GM21717 (cell line): ENCODE measurements around the gene EPOP.

Experiments used
- ATAC-seq: cut with Tn5 transposase; IDR thresholded peaks from one replicate; pipeline ENCODE4 v1.9.1; 2021; ENCODE audit warnings: mild to moderate bottlenecking, moderate library complexity; ENCODE audit not compliant: unreplicated experiment

The EPOP gene

DNA sequence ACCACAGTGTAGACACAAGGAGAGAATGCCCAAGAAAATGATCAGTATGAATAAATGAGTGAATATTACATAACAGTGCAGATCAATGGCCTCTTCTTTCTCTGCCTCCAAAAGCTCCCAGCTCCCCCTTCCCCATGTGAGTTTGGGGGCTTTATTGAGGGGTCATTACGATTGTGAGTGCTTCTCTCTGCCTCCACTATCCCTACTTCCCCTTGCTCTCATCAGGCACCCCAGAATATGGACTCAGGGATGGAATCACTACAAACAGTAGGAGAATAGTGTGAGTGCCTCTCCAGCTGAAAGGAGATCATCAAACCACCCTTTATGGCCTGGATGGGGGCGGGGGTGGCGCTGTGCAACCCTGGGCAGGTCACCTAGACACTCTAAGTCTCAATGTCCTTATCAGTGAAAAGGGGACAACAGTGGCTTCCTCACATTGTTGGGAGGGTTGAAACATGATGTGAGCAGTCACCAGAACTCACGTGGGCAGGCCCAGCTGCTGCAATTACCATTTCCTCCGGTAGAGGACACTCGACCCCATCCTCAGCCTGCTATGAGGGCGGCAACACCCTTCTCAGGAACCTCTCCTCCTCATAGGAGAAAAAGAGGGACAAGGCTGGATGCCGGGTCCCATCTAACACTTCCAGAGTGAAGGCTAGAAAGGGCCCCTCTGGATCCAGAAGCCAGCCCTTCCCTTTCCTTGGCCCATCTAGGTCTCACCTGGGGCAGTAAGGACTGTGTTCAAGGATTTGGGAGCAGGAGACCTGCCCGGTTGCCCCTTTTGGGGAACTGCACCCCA is 2.1 kb upstream of the EPOP start:
- ATAC-seq = no peak

DNA sequence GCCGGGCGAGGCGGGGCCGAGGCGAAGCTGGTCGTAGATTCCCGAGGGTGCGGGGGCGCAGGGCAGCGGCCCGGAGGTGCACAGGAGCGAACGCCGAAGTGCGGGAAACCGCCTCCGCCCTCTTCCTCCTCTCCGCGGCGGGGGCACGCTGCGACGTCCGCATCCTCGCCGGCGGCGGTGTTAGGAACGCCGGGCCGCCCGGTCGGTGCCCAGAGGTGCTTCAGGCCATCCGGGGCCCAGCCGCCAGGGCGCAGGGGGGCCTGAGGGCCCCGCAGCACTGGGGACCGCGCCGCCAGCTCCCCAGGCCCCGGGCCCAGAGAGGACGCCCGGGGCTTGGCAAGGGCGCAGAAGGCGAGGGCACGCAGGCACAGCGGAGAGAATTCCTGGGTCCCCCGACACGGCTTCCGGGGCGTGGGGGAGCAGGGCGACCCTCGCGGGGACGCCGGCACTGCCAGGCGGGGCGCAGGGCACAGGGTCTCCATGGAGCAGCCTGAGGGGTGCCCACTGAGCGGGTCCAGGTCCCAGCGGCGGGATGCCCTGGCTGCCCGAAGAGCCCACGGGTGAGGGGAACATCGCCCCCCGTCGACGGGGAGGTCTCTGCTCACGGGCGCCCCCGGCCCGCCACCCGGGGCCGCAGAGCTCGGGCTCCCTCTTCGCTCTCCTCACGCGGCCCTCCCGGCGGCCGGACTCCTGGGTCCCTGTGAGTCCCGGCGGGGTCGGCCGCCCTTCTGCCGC is 576 bp downstream of the EPOP start:
- peak; percentile 16 for ATAC-seq

DNA sequence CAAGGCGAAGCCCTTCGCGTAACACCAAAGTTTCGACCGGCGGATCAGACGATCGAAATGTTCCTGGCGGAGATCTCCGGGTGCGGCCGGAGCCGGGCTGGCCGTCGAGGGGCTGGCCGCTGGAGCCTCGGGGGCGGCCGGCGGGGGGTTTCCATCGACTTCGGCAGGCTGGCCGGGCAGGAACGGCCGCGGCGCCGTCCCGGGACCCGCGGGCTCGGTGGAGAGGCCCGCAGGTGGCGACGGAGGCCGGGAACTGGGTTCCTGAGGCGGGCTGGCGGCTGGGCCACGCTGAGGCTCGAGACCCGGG is 1.1 kb downstream of the EPOP start:
- no peak for ATAC-seq

DNA sequence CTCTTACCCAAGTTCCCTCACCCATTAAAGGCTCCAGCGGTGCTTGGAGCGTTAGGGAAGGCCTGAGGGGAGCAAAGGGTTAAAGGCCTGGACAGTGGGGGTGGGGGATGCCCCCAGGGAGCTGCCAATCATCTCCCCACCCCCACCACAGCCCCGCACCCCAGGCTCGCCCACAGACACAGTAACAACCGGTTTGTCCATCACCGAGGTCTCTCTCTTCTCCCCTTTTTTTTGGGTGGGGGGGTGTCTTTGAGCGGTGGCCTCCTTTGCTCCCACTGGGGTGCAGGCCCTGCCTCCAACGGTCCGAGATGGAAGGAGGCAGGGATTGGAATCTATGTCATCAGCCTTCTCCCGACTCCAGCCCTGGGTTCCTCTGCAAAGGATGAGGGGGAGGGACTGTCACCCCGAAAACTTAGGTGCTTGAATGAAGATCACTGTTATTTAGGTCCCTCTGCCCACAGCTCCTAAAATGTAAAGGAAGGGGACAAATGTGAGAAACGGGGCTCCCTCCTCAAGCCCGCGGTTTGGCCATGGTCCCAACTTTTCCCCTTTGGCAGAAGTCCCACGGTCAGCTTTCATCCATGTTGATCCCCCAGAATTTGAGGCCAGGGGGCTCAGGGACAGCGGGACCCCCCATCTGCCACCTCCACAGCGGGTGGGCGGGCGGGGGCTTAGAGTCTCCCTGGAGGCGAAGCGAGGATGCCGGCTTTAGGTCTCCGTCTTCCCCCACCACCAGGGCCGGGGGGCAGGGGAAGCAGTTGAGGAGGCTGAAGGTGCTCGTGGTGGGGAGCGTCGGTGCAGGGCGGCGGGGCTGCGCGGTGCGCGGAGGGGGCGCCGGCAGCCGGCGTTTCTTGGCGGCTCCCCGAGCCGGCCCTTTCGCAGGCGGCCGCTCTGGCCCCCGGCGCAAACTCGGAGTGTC is 1.7 kb downstream of the EPOP start:
- ATAC-seq = no peak

DNA sequence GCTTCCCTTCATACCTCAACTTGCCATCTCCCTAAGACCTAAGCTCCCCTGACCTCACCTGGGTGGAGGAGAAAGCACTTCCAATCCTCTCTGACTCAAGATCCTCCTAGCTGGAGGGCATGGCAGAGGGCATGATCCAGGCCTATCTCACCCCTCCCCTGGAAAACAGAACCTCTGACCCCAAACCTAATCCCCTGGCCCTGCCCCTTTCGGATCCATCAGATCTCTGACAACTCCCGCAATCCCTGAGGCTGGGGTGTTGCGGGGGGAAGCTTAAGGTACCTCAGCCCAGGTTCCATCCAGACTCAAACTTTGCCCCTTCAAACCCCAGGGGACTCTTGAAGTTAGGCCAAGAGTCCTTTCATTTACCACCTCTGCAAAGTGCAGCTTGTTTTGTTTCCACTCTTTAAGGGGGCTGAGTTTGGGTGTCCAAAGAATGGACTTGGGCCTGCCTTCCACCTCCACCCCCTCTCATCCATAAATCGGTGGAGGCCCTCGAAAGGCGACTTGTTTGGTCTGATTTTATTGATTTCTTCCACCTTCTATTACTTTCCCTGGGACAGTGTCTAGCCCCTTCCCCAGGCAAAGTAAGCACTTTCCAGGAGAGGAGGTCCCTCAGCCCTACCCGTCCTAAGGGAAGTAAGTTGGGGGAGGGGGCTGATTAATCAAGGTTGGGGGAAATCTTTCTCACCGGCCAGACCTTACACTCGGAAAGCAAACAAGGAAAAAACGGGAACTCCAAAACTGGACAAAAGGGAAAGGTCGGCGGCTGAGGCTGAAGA is 2.6 kb downstream of the EPOP start:
- ATAC-seq = no peak

DNA sequence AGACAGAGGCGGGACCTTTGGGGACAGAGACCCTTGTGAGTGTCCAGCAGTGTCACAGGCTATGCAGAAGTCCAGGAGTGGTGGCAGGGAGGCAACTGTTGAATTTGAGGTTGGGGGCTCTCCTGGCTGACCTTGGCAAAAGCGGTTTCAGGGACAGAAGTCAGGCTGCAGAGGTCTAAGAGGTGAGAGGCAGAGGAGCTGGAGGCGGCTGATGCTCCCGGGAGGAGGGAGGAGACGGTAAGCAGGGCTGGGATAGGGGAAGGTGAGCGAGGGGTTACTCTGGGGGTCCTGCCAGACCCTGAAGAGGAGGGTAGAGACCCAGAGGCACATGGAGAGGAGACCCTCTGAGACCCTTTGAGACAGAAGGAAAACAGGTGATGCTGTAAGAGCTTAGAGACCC is 5.2 kb downstream of the EPOP start:
- ATAC-seq = no peak

DNA sequence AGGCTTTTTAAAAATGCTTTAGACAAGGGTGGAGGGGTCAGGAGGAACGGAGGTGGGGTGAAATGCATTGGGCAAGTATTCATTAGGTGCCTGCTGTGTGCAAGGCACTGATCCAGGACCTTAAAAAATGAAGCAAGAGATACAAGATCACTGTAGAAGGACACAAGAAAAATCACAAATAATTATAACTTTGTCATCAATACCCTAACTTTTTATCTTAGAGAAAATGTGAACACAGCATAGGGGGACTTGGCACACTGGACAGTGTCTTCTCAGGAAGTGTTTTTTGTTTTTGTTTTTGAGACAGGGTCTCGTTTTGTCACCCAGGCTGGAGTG is 7.0 kb downstream of the EPOP start:
- no peak for ATAC-seq

DNA sequence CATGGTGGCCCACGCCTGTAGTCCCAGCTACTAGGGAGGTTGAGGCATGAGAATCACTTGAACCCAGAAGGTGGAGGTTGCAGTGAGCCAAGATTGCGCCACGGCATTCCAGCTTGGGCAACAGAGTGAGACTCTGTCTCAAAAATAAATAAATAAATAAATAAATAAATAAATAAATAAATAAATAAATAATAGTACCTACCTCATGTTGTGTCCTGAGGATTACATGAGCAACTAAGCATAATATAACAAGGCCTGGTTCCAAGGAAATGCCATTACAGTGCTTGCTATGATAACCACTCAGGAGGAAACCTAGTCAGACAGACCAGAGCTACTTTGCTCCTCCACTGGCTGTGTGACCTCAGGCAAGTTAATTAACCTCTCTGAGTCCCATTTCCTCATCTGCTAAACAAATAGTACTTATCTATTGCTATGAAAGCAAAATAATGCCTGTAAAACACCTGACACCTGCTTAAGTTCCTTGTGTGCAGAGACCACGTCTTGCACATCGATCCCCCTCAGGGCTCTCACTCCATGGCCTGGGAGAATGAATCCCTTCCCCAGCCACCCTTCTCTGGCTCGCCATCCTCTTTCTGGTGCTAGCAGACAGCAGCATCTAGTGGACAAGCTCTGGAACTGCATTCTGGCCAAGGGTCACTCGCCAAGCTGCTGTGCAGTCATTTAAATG is 7.5 kb downstream of the EPOP start:
- no peak for ATAC-seq

DNA sequence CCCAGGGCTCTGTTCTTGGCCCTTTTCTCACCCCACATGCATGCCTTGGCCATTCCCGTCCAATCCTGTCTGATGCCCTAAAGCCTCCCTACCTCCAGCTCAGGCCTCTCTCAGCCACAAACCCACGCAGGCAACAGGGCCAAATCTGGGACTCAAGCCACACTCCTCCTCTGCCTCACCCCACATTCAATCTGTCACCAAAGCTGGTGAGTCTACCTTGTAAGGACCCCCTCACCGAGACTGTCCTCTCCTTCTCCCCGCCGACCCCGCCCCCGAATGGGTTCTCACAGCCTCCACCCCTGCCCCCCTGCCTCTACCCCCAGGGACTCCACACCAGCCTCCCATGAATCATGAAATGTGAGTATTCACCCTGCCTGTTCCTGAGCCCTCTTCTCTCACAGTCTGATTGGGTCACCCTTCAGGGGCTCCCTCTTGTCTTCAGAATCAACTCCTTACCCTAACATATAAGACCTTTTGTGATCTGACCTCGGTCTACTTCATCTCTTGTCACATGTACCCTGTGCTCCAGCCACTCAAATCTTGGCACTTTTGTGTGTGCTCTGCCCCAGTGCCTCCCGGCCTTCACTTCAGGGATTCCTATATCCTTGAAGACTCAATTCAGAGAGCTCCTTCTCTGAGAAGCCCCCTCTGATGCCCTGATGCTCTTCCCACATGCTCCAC is 10.7 kb downstream of the EPOP start:
- no peak for ATAC-seq

DNA sequence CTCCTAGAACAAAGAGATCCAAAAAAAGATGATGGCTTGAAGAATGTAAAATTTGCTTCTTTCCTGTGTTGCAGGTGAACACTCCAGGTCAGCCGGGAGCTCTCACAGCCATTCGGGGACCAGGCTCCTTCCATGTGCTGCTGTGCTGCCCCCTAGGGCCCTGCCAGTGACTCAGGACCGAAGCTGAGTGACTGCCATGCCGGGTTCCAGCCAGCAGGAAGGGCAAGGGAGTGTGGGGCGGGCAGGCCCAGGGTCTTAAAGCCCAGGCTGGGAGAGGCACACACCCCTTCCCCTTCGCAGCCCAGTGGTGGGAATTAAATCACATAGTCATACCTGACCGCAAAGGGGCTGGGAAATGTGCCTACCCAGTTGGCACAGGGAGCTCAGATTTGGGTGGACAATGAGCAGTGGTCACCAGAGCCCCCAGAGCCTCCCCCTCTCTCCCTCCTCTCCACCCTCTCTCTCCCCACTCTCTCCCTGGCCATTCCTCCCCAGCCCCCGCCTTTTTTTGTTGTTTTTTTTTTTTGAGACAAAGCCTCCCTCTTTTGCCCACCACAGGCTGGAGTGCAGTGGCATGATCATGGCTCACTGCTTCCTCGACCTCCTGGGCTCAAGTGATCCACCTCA is 11.5 kb downstream of the EPOP start:
- ATAC-seq = no peak

DNA sequence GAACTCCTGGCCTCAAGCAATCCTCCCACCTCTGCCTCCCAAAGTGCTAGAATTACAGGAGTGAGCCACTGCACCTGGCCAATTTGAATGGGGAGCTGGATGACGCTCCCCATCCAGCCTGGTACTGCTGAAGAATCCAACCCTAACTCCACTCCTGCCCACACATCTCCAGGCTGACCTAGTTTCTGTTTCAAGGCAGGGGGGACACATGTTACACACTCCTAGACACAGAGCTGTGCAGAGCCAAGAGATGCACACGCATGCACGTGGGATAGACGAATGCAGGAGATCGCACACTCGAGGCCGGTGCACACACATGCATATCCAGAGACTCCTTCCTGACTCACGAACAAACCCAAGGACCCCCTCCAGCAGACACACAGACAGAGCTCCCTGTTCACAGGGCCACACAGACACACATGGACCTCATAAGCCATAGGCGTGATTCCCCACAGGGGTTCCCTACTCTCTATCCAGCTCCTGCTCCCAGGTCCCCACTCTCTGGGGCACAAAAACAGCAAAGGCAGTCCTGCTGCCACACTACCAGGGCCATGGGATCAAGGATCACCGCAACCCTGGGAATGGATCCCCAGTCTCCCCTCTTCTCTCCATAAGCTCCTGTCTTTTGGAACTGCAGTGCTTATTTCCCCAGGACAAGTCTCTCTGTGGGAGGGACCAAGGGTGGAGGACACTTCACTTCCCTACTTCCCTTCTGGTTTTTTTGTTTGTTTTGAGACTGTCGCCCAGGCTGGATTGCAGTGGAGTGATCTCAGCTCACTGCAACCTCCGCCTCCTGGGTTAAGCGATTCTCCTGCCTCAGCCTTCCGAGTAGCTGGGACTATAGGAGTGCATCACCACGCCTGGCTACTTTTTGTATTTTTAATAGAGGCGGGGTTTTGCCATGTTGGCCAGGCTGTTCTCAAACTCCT is 14.4 kb downstream of the EPOP start:
- no peak for ATAC-seq

DNA sequence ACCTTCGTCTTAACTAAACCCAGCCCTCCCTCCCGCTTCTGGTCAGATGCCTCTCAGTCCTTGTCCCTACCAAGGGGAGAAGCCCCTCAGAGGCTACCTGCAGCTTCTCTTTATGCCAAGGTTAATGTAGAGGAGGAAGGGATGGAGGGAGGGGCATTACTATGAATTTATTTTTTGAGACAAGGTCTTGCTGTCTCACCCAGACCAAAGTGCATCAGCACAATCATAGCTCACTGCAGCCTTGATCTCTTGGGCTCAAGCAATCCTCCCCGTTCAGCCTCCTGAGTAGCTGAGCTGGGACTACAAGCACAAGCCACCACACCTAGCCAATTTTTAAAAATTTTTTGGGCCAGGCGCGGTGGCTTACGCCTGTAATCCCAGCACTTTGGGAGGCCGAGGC is 15.3 kb downstream of the EPOP start:
- ATAC-seq = no peak

DNA sequence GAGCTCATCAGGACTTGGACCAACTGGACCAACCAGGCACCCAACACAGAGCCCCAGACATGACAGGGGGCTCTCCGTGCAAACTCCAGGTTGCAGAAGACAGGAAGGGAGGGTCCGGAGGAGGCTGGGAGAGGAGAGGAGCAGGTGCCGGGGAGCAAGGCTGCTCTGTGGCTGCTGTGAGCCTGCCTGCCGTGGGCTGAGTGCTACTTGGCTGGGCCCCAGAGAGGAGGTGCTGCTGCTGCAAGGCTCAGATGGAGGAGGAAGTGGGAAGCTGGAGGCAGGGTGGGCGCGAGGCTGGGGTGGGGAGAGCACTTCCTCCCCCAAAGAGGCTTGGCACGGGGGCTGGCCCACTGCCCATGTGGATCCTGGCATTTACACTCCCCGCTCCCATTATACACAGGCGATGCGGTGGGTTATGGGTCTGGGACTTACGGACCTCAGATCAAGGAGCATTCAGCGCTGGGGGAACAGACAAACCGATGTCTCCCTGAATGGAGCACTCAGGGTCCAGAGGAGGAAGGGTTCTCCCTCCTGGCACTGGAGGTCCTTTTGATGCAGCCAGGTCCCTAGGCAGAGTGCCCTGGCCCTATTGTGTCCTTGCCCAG is 15.9 kb downstream of the EPOP start:
- no peak for ATAC-seq

DNA sequence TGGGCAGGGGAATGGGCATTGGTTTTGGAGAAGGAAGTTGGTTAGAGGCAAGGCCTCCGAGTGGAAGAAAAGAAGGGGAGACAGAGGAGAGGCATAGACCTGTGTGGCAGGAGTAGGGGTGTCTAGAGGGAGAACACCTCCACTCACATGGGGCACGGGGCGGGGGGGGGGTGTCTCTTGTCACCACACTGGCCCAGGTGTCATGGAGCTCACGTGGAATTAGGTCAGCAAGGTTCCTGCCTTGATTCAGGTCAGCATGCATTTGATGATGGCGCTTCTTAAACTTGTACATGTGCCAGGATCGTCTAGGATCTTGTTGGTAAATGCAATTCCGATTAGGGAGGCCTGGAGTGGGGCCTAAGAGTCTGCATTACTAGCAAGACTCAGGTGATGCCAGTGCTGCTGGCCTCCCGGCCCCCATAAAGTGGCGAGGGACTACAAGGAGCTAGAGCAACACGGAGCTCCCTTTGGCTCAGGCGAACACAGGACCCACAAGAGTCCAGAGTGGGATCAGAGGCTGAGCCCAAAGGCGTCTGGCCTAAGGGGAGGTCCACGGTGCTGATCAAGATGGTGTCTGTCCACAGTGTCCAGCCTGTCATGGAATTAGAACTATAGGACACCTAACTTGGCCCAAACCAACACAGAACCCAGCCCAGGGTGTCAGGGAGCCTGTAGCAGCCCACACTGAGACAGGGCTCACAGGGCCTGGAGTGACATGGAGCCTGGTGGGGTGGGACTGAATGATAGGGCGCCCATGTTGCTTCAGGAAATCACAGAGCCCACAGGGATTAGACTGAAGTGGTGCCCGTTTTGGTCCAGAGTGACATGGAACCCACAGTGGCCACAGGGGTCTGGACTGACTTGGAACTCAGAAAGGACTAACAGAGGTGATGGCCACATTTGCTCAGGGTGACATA is 16.7 kb downstream of the EPOP start:
- ATAC-seq = no peak

DNA sequence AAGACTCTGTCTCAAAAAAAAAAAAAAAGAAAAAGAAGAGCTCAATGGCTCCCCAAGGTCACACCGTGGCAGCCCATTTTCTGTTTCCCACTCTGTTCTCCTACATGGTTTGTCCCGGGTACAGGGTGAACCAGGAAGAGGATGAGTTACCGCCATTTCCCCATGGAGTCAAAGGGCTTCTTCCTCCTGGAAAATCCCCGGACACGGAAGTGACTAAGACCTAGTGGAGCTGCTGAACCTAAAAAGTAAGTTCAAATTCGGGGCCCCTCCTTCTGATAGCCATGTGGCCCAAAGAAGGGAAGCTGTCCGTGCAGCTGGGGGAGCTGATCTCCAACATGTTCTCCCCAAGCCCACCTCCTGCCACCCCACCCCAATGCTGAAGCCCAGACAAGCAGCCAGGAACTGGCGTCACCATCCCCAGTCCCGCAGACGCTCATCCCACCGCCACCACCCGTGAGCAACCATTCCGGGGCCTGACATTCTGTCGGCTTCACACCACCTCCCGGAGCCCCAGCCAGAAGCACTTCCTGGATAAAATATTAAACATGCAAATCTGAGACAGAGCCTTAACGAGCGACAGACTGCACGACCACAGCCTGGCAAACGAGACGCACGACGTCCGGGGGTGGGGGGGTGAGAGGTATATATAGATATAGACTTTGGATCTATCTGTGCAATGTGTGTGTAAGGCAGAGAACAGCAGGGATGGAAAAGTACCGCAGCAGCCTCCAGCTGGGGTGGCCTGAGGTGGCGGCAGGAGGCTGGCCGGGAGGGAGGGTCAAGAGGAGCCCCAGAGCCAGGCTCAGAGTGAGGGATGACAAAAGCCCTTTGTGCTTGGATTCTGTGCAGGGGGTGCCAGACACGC is 17.6 kb downstream of the EPOP start:
- no peak for ATAC-seq
